HG02970 (cell line): Measurements from ENCODE around the gene CCR8.

Source experiments
- ATAC-seq: cut with Tn5 transposase; IDR thresholded peaks from one replicate; pipeline ENCODE4 v1.9.1; 2021; ENCODE audit warnings: mild to moderate bottlenecking, moderate library complexity, moderate number of reproducible peaks; ENCODE audit not compliant: unreplicated experiment, low FRiP score

The CCR8 gene

GRCh38 chr3:39329493-39329892, at the start of gene CCR8:
Gene CCR8 (plus strand): TSS chr3:39329709. CDS start chr3:39332332, 2,623 bp downstream.
- no peak for ATAC-seq

- no peak for ATAC-seq
Observed at GRCh38 chr3:39279745-39280517, 49.6 kb upstream of the CCR8 start, which contains the start of gene CX3CR1. Gene CX3CR1 (minus strand): TSS chr3:39280036. CDS start chr3:39266509, 13,527 bp downstream.

GRCh38 chr3:39280571-39280970, 48.9 kb upstream of the CCR8 start:
- ATAC-seq, result no peak

- ATAC-seq, result no peak
Observed at GRCh38 chr3:39281533-39281932, 48.0 kb upstream of the CCR8 start.

GRCh38 chr3:39282057-39282456, 47.5 kb upstream of the CCR8 start:
- no peak for ATAC-seq

- ATAC-seq, result no peak
Observed at GRCh38 chr3:39284457-39284881, 45.0 kb upstream of the CCR8 start.

GRCh38 chr3:39285332-39285731, 44.2 kb upstream of the CCR8 start:
- no peak for ATAC-seq

- no peak for ATAC-seq
Observed at GRCh38 chr3:39286771-39287170, 42.7 kb upstream of the CCR8 start.

- no peak for ATAC-seq
Observed at GRCh38 chr3:39287216-39288164, 42.0 kb upstream of the CCR8 start.

GRCh38 chr3:39288300-39288808, 41.2 kb upstream of the CCR8 start:
- ATAC-seq, result peak; percentile 95

- ATAC-seq, result no peak
Observed at GRCh38 chr3:39289107-39289506, 40.4 kb upstream of the CCR8 start.

- ATAC-seq, result no peak
Observed at GRCh38 chr3:39290255-39290654, 39.3 kb upstream of the CCR8 start.

GRCh38 chr3:39291903-39292329, 37.6 kb upstream of the CCR8 start:
- no peak for ATAC-seq

- ATAC-seq, result no peak
Observed at GRCh38 chr3:39292961-39293360, 36.5 kb upstream of the CCR8 start.

GRCh38 chr3:39294446-39295183, 34.9 kb upstream of the CCR8 start:
- ATAC-seq, result no peak

GRCh38 chr3:39295184-39295775, 34.2 kb upstream of the CCR8 start:
- peak; percentile 51 for ATAC-seq

GRCh38 chr3:39296197-39297077, 33.1 kb upstream of the CCR8 start:
- no peak for ATAC-seq

- ATAC-seq, result no peak
Observed at GRCh38 chr3:39299279-39299678, 30.2 kb upstream of the CCR8 start.

- ATAC-seq, result no peak
Observed at GRCh38 chr3:39302178-39302577, 27.3 kb upstream of the CCR8 start.
